Activated CD8-positive, alpha-beta T cell treated with anti-CD3 and anti-CD28 coated beads for 36 hours (primary cell): ENCODE measurements around the gene DCD. TPM values are rescaled to one million over a fixed set of nuclear protein-coding genes. Genes with fewer than 3 reads are reported as not detected.

Experiments
- ATAC-seq: fragments of 200-7000 bp; cut with Tn5 transposase; one replicate; pipeline ENCODE4 v1.10.0; 2021; ENCODE audit warnings: mild to moderate bottlenecking, moderate library complexity
- CTCF ChIA-PET: fragments of 350-600 bp; sonication (Branson Sonifier 250); formaldehyde crosslinking; loops from one replicate; lab custom pipeline; 2021; ENCODE audit warnings: antibody characterized with exemption; lab: Charles Lee
- POLR2A ChIA-PET: fragments of 350-600 bp; sonication (Branson Sonifier 250); formaldehyde crosslinking; loops from one replicate; lab custom pipeline; 2021; ENCODE audit warnings: antibody characterized with exemption; lab: Charles Lee
- DNase-seq: peaks from one replicate; pipeline ENCODE4 v3.0.0-alpha.2; 2020
- H3K27ac Mint-ChIP-seq: one replicate; pipeline ENCODE4 v1.8.0; 2021; ENCODE audit warnings: mild to moderate bottlenecking, mixed read lengths
- H3K27me3 Mint-ChIP-seq: one replicate; pipeline ENCODE4 v1.8.0; 2021; ENCODE audit warnings: mixed read lengths
- H3K36me3 Mint-ChIP-seq: one replicate; pipeline ENCODE4 v1.8.0; 2021; ENCODE audit warnings: low read depth, mixed read lengths
- H3K4me1 Mint-ChIP-seq: one replicate; pipeline ENCODE4 v1.8.0; 2021; ENCODE audit warnings: low read depth, mixed read lengths
- H3K4me3 Mint-ChIP-seq: one replicate; pipeline ENCODE4 v1.8.0; 2021; ENCODE audit warnings: mild to moderate bottlenecking, moderate library complexity, mixed read lengths
- H3K9me3 Mint-ChIP-seq: one replicate; pipeline ENCODE4 v1.8.0; 2021; ENCODE audit warnings: mixed read lengths
- intact Hi-C: fragments of 100-400 bp; cut with micrococcal nuclease; formaldehyde crosslinking; loops from one replicate; pipeline ENCODE4 v1.10.0; 2022
- total RNA-seq, 2 experiments: library from RNA; stranded (reverse); gene quantifications; one replicate each; pipeline ENCODE4 v1.2.3, GENCODE V29; 2021
- TF ChIP-seq, protein P1 (sequence below): fragments of 200-600 bp; IDR thresholded peaks from one replicate; pipeline ENCODE4 v1.8.0; 2022; ENCODE audit warnings: antibody characterized with exemption, mild to moderate bottlenecking

The DCD gene
- total RNA-seq, 2 experiments from 2014 or later: not detected

DNA sequence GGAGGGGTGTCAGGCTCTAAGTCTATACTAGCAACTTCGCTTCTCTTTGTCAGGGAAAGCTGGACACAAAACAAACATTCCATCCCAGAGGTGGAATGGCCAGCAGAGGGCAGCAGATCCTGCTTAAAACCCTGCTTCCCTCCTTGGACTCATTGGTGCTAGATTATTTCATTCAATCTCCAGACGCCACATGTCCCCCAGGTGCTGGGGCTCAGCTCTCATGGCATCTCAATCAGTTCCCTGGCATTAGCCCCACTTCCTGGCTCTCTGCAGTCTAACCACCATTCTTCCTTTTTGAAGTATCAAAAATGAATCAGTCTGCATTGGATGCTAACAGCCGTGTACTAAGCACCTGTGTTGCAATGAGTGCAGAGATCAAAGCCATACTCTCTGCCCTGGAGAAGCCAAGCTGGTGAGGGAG, 51.6 kb downstream of the DCD start:
- no peaks in the 10 kb centered on the region for H3K9me3 Mint-ChIP-seq
- ATAC-seq (peak; percentile 60), DNase-seq (peak; percentile 71)
- ChIA-PET POLR2A (no interaction called here), CTCF (interaction anchor here (0.9 to 8.1 kb wide), 22 partner anchors 8 to 105 kb away, joined by 3 to 120 read pairs (median 5); partner anchors contain the start of gene PDE1B)
- H3K4me3 Mint-ChIP-seq: no peak overlapping the region
- H3K4me1 Mint-ChIP-seq: no peaks in the 10 kb centered on the region
- no peak overlapping the region for H3K27ac Mint-ChIP-seq
- H3K36me3 Mint-ChIP-seq: no peaks in the 10 kb centered on the region
- intact Hi-C loops: no loop called here
- TF ChIP-seq, protein P1, sequence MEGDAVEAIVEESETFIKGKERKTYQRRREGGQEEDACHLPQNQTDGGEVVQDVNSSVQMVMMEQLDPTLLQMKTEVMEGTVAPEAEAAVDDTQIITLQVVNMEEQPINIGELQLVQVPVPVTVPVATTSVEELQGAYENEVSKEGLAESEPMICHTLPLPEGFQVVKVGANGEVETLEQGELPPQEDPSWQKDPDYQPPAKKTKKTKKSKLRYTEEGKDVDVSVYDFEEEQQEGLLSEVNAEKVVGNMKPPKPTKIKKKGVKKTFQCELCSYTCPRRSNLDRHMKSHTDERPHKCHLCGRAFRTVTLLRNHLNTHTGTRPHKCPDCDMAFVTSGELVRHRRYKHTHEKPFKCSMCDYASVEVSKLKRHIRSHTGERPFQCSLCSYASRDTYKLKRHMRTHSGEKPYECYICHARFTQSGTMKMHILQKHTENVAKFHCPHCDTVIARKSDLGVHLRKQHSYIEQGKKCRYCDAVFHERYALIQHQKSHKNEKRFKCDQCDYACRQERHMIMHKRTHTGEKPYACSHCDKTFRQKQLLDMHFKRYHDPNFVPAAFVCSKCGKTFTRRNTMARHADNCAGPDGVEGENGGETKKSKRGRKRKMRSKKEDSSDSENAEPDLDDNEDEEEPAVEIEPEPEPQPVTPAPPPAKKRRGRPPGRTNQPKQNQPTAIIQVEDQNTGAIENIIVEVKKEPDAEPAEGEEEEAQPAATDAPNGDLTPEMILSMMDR: peak; percentile 81
- peaks cover 6% of the 10 kb centered on the region for H3K27me3 Mint-ChIP-seq

DNA sequence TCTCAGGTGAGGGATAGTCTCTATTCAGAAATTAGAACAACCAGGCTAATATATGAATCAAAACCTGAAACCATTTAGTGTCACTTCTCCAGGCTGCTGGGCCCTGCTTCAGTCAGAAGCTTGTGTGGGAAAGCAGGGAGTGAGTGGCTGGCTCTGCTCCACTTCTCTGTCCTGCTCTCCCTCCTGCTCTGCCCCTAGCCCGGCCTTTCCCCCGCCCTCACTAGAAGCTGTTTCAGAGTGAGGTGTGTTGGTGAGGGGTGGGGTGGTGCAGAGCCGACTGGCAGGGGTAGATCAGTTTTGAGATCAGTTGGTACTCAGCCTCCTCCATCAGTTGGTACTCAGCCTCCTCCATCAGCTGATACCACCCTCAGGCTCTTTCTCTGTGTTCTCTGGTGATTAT, 52.7 kb downstream of the DCD start:
- POLR2A ChIA-PET: no interaction called here
- intact Hi-C loops: no loop called here
- Mint-ChIP-seq H3K27ac (no peak overlapping the region), H3K36me3 (no peaks in the 10 kb centered on the region), H3K4me3 (no peak overlapping the region), H3K27me3 (peaks cover 15% of the 10 kb centered on the region), H3K9me3 (no peaks in the 10 kb centered on the region), H3K4me1 (no peaks in the 10 kb centered on the region)
- TF ChIP-seq, protein P1: no peak
- DNase-seq: no peak
- no peak for ATAC-seq
- CTCF ChIA-PET: interaction anchor here (0.9 to 8.1 kb wide), 17 partner anchors 9 to 75 kb away, joined by 3 to 120 read pairs (median 4); no protein-coding TSS in a partner anchor

Other genes starting within 250 kb of the DCD start
- gene ITGA5, start 229.1 kb downstream of the DCD start, total RNA-seq: 10 to 100 TPM; 35.2 to 36.6 TPM
- gene GTSF1, start 174.8 kb downstream of the DCD start, total RNA-seq: 1 to 10 TPM; 6.9 to 9.4 TPM
- 10 to 100 TPM; 87.6 to 92.9 TPM for gene NCKAP1L, start 150.6 kb downstream of the DCD start, total RNA-seq
- 1 to 10 TPM; 5.2 to 5.6 TPM for gene PDE1B, start 98.8 kb downstream of the DCD start, total RNA-seq
- gene PPP1R1A, start 59.7 kb downstream of the DCD start, total RNA-seq: not detected
- gene LACRT, start 13.5 kb downstream of the DCD start, total RNA-seq: not detected
- gene MUCL1, start 206.2 kb upstream of the DCD start, total RNA-seq: not detected